Activated CD8-positive, alpha-beta memory T cell treated with anti-CD3 and anti-CD28 coated beads for 4 hours (primary cell): ENCODE results near the gene KLHL29.

ENCODE experiments used
- DNase-seq, 2 donors: peaks; one replicate each; pipeline ENCODE4 v3.0.0-alpha.2; 2020; ENCODE audit warnings: low read depth in 2 of 2

The KLHL29 gene

DNA sequence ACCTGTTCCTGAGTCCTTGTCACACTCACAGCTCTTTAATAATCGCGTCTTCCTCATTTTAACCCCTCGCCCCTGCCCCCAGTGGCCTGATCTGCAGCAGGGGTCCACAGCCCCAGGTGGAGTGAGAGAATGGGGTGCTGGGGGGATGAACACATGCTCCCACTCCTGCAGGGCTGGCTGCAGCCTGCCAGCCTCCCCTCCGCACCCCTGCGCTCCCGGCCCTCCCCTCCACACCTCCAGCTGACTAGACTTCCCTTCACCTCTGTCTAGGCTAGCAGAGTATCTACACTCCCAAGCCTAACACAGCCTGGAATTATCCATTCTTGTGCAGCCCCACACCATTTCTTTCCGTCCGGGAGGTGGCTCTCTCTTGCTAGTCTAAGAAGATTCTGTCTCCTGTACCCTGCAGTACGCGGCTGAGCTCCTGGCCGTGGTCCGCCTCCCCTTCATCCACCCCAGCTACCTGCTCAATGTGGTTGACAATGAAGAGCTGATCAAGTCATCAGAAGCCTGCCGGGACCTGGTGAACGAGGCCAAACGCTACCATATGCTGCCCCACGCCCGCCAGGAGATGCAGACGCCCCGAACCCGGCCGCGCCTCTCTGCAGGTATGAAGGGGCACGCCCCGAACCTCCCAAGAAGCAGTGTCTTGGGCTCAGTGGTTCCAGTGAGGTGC lies 310.4 kb downstream of the KLHL29 start:
- DNase-seq = no peak

DNA sequence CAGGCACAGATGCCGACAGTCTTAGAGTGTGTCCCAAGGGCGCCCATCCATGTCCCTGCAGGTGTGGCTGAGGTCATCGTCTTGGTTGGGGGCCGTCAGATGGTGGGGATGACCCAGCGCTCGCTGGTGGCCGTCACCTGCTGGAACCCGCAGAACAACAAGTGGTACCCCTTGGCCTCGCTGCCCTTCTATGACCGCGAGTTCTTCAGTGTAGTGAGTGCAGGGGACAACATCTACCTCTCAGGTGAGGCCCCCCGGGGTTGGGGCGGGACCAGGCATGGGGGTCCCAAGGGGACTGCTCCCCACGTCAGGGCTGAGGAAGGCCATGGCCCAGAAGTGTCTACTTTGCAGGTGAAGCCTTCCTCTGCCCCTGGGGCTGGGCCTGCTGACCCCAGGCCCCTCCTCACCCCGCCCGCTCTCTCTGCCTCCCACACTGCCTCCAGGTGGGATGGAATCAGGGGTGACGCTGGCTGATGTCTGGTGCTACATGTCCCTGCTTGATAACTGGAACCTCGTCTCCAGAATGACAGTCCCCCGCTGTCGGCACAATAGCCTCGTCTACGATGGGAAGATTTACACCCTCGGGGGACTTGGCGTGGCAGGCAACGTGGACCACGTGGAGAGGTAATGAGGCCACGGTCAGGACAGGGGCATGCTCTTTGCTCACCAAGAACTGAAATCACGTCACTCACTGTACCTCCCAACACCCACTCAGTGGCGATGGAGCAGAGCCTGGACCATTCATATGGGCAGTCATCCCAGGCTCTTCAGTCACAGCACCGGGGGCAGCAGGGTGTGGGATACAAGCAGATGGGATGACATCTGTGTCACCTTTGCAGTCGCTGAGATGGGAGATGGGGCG lies 311.1 kb downstream of the KLHL29 start:
- no peak for DNase-seq

DNA sequence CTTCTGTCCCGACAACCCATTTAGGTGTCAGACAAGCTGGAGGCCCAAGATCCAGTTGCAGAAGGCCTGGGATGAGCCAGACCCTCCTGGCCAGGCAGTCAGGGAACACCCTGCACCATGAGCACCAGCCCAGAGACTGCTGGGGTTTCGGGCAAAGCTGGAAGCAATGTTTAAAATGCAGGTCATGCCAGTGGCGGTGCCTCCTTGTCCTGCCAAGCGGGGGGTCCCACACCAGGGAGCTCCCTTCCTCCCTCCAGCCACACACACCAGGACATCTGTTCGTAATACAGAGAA lies 311.7 kb downstream of the KLHL29 start:
- no peak for DNase-seq

- no peak for DNase-seq
Measured at GRCh38 chr2:23697256-23698075, 312.5 kb downstream of the KLHL29 start.

DNA sequence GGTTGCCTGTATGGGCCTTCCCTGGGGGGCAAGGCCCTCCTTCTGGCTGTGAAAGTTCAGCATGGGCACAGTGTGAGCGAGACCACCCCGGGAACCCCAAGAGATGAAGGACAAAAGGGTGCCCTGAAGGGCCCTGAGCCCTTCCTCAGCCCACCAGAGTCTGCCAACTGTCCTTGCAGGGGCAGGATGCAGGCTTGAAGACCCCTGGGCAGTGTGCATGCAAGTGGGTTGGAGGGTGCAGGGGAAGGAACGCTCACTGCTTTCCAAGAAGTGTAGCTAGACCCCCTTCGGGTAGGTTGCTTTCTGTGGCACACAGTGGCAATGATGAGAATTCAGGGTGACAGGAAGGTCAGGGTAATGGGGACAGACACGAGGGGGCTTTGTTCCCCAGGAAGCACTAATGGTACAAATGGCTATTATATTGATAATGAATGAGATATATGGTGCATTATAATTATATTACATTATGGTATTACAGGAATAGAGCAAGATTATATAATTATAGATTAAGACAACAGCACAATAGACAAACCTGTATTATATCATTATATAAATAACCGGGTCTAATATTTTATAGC lies 313.2 kb downstream of the KLHL29 start:
- no peak for DNase-seq

GRCh38 chr2:23698721-23699579 lies 314.0 kb downstream of the KLHL29 start:
- no peak for DNase-seq

DNA sequence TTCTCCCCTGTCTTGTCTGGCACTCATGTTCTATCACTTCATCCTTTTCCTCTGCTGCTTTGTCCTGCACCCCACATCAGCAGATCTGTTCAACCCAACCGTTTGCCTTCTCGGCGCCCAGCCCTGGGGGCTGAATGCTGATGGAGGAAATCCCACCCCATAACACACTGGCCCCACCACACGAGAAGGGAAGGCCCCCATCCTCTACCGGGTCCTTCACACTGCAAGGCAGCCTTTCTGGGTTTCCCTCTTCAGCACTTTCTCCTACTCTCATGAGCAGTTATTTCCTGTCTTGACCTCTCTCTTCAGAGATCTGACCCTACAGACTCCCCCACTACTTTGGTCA lies 314.6 kb downstream of the KLHL29 start:
- DNase-seq = no peak

- DNase-seq = no peak
Measured at GRCh38 chr2:23700627-23701026, 315.6 kb downstream of the KLHL29 start.

DNA sequence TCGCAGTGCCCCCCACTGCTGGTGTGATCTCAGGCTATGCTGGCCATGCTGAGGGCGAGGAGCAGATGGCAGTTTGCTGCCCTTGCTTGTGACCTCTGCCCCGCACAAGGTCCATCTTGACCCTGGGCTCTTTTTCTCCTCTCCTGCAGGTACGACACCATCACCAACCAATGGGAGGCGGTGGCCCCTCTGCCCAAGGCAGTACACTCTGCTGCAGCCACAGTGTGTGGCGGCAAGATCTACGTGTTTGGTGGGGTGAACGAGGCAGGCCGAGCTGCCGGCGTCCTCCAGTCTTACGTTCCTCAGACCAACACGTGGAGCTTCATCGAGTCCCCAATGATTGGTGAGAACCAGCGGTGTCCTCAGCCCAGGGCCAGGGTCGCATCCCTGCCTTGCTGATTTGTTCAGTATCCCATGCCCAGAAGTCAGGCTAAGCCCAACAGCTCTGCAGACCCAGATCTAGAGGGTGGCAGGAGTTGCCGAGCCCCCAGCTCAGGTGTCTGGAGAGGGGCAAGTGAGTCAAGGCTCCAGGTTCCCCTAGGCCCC lies 318.1 kb downstream of the KLHL29 start:
- no peak for DNase-seq

GRCh38 chr2:23703583-23704385 lies 318.8 kb downstream of the KLHL29 start:
- no peak for DNase-seq

GRCh38 chr2:23705771-23706612 lies 321.0 kb downstream of the KLHL29 start:
- DNase-seq = no peak

DNA sequence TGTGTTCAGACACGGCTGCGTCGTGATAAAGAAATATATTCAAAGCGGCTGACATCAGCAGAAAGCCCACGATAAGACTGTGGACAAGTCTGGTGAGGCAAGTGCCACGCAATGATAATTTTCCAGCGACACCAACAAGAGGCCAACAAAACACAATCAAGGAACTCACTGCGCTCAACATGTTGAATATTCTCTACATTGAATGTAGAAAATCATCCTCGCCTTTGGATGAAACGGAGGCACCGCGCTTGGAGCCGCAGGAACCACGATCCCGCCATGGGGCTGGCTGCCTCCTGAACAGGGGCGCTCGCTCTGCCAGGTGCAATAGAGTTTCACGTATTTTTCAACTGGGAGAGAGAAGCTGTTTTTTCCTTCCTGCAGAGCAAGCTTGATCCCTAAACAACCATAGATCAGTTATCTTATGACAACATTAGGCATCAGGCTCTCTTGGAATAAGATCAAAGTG lies 321.7 kb downstream of the KLHL29 start:
- no peak for DNase-seq

DNA sequence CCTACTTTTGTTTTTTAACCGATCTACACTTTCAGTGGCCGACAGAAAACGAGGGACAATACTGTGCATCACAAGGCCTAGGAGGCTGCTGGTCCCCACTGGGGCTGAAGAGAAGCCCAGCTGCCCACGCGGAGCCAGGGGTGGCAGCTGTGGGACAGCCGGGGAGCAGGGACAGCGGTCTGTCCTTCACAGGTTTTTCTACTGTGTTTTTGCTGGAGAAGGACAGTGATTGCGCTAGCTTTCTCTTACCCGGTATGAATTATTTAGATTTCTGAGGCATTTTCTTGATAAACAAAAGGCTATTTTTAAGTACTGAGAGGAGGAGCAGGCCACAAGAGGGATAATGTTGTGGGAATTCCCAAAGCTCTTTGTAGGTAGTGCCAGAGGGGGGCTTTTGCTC lies 322.1 kb downstream of the KLHL29 start:
- no peak for DNase-seq

DNA sequence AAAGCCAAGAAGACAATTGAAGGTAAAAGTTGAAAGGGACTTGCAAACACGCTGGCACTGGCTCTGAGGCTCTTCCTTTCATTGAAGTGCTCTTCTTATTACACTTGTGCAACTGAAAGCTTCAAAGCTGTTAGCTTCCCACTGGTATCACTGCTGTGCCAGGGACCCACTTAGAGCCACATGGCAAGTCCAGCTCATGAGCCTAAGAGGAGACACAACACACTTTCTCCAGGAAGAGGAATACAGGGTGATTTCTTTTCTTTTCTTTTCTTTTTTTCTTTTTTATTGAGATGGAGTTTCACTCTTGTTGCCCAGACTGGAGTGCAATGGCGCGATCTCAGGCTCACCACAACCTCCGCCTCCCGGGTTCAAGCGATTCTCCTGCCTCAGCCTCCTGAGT lies 323.8 kb downstream of the KLHL29 start:
- no peak for DNase-seq

- no peak for DNase-seq
Measured at GRCh38 chr2:23709311-23709710, 324.3 kb downstream of the KLHL29 start.

- no peak for DNase-seq
Measured at GRCh38 chr2:23711979-23712755, 327.2 kb downstream of the KLHL29 start.

GRCh38 chr2:23712756-23713151 lies 327.8 kb downstream of the KLHL29 start:
- DNase-seq = no peak

- no peak for DNase-seq
Measured at GRCh38 chr2:23713351-23713750, 328.4 kb downstream of the KLHL29 start.
